OCI-LY3 (cell line): ENCODE data around the gene DNAJC5.

ENCODE experiments used
- H2AFZ ChIP-seq: fragments of 200-600, 300-600 bp; shearing (Covaris generic); 2 replicates; pipeline ENCODE4 v1.6.0; 2014; ENCODE audit warnings: antibody characterized with exemption, low read depth, low read length
- H3K27ac ChIP-seq: fragments of 200-600, 300-600 bp; sonication (generic); 2 replicates; pipeline ENCODE4 v1.5.1; 2014; ENCODE audit warnings: mild to moderate bottlenecking, low read length, moderate library complexity, mixed read lengths
- H3K27me3 ChIP-seq: fragments of 200-600, 300-600 bp; sonication (generic); 2 replicates; pipeline ENCODE4 v1.6.1; 2014; ENCODE audit warnings: low read depth, low read length, mixed read lengths
- H3K36me3 ChIP-seq: fragments of 200-600, 300-600 bp; sonication (generic); replicated peaks from 2 replicates; pipeline ENCODE3; 2014; ENCODE audit warnings: low read depth, low read length, mixed read lengths
- H3K4me1 ChIP-seq: fragments of 300-600, 200-600 bp; sonication (generic); 2 replicates; pipeline ENCODE4 v1.6.1; 2014; ENCODE audit warnings: low read length, mixed read lengths
- H3K4me2 ChIP-seq: fragments of 200-600, 300-600 bp; sonication (generic); 2 replicates; pipeline ENCODE4 v1.6.1; 2014; ENCODE audit warnings: low read length, mixed read lengths
- H3K4me3 ChIP-seq: fragments of 300-600, 200-600 bp; sonication (generic); 2 replicates; pipeline ENCODE4 v1.5.1; 2014; ENCODE audit warnings: antibody characterized with exemption, mild to moderate bottlenecking, low read length, moderate library complexity
- H3K79me2 ChIP-seq: fragments of 300-600, 200-600 bp; shearing (Covaris generic); 2 replicates; pipeline ENCODE4 v1.6.1; 2014; ENCODE audit warnings: mild to moderate bottlenecking, low read length, mixed read lengths
- H3K9ac ChIP-seq: fragments of 300-600, 200-600 bp; shearing (Covaris generic); 2 replicates; pipeline ENCODE4 v1.6.0; 2014; ENCODE audit warnings: mild to moderate bottlenecking, low read length, moderate library complexity
- H3K9me3 ChIP-seq: fragments of 200-600, 300-600 bp; shearing (Covaris generic); 2 replicates; pipeline ENCODE4 v1.6.1; 2014; ENCODE audit warnings: low read length, mixed read lengths; ENCODE audit not compliant: insufficient read depth
- H4K20me1 ChIP-seq: fragments of 200-600, 300-600 bp; sonication (generic); 2 replicates; pipeline ENCODE4 v1.6.1; 2016; ENCODE audit warnings: low read length, mixed read lengths; ENCODE audit not compliant: insufficient read depth
- EZH2phosphoT487 ChIP-seq: fragments of 200-600 bp; shearing (Covaris generic); IDR thresholded peaks from 2 replicates; pipeline ENCODE4 v1.6.1; 2018; ENCODE audit warnings: antibody characterized with exemption, mixed run types, low read depth
- TF ChIP-seq, protein P1 (sequence below): fragments of 200-600, 300-600 bp; sonication (generic); IDR thresholded peaks from 2 replicates; pipeline ENCODE4 v1.5.1; 2014; ENCODE audit warnings: antibody characterized with exemption, low read length, low read depth

The DNAJC5 gene

DNA sequence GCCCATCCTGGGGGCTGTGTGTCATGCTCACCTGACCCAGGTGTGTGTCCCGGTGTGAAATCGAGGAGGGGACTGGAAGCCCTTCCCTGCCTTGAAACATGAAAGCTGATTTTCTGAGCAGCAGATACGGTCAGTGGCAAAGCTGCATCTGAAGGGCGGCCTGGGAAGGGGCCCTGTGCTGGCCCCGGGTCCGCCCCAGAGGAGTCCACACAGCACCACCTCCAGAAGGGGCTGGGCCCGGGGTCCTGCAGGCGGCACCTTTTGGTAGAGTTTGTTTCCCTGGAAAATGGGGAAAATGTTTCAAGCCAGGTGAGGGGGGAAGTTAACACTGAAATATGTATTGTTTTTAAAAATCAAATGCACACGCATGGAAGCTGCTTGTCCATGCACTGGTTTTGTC lies 40.5 kb downstream of the DNAJC5 start:
- Histone ChIP-seq H3K36me3 (peaks cover 43% of the 10 kb centered on the region), H3K4me3 (no peak overlapping the region), H4K20me1 (no peaks in the 10 kb centered on the region), H3K9ac (no peak overlapping the region), H3K4me2 (no peak overlapping the region), H3K4me1 (no peaks in the 10 kb centered on the region), H3K79me2 (peaks cover 3% of the 10 kb centered on the region; the same call in 1 of the 2 replicates), H3K27me3 (no peaks in the 10 kb centered on the region), H2AFZ (no peak overlapping the region), H3K9me3 (no peaks in the 10 kb centered on the region), H3K27ac (no peak overlapping the region)
- TF ChIP-seq, protein P1, sequence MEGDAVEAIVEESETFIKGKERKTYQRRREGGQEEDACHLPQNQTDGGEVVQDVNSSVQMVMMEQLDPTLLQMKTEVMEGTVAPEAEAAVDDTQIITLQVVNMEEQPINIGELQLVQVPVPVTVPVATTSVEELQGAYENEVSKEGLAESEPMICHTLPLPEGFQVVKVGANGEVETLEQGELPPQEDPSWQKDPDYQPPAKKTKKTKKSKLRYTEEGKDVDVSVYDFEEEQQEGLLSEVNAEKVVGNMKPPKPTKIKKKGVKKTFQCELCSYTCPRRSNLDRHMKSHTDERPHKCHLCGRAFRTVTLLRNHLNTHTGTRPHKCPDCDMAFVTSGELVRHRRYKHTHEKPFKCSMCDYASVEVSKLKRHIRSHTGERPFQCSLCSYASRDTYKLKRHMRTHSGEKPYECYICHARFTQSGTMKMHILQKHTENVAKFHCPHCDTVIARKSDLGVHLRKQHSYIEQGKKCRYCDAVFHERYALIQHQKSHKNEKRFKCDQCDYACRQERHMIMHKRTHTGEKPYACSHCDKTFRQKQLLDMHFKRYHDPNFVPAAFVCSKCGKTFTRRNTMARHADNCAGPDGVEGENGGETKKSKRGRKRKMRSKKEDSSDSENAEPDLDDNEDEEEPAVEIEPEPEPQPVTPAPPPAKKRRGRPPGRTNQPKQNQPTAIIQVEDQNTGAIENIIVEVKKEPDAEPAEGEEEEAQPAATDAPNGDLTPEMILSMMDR: no peak
- TF ChIP-seq EZH2phosphoT487: no peak

DNA sequence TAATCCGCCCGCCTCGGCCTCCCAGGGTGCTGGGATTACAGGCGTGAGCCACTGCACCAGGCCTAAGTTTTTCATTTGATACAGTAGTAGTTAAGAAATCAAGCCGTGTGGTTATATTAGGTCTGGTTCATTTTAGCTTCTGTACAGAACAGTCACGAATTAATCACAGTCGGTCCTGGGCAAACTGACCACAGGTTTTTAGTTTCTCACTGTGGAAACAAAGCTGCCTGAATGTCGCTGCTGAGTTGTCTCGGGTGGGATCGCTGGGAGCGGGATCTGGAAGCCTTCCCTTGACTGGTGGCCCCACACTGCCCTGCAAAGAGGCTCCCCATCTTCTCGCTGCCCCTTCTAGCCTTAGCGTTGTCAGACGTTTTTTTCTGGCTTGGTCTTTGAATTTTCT lies 42.7 kb downstream of the DNAJC5 start:
- no peak overlapping the region for H3K27ac ChIP-seq
- no peaks in the 10 kb centered on the region for H3K27me3 ChIP-seq
- peaks cover 14% of the 10 kb centered on the region for H4K20me1 ChIP-seq
- no peak overlapping the region for H3K4me3 ChIP-seq
- H2AFZ ChIP-seq: no peak overlapping the region
- H3K9me3 ChIP-seq: no peaks in the 10 kb centered on the region
- no peak overlapping the region for H3K4me2 ChIP-seq
- TF ChIP-seq, protein P1: no peak
- TF ChIP-seq EZH2phosphoT487: no peak
- no peak overlapping the region for H3K9ac ChIP-seq
- H3K36me3 ChIP-seq: peaks cover 33% of the 10 kb centered on the region
- H3K79me2 ChIP-seq: peaks cover 3% of the 10 kb centered on the region; the same call in 1 of the 2 replicates
- no peaks in the 10 kb centered on the region for H3K4me1 ChIP-seq

DNA sequence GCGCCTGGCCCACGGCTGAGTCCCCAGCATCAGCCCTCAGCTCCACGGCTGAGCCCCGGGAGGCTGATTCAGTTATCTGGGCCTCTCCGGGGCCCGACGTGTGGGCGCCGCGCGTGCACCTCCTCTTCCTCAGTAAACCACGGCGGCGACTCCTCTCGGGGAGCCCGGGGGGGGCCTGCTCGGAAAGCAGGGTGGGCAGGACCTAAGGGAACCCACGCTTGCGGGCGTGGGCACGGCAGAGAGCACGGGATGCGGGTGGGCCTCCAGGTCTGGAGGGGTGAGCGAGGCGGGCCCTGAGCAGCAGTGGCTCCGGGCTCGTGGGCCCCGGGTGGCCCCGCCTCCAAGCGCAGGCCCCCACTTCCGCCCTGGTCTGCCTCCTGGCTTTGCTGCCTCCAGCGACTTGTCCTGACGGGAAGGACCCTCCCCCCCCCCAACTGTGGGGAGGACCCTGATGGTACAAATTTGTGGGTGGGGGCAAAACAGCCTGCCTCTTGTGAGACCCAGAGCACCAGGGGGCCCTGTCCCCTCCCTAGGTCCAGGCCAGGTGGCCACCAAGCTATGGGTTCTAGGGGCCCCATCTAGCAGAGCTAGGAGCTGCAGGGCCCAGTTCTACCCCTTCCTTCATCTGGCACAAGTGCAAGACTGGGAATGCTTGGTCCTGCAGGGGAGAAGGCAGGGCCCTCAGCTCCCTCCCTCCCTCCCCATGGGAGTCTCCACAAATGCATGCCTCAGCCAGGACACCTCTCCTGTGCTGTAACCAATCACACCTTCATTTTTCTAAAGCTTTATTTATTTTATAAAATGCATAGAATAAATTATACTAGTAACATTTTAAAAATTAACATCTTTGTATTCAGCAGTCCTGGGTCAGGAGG lies 44.4 kb downstream of the DNAJC5 start:
- Histone ChIP-seq H3K36me3 (peaks cover 36% of the 10 kb centered on the region), H3K27ac (no peak overlapping the region), H3K4me2 (no peak overlapping the region), H4K20me1 (peaks cover 28% of the 10 kb centered on the region), H3K27me3 (no peaks in the 10 kb centered on the region), H2AFZ (no peak overlapping the region), H3K9me3 (no peaks in the 10 kb centered on the region), H3K4me3 (no peak overlapping the region), H3K79me2 (no peaks in the 10 kb centered on the region; the same call in 1 of the 2 replicates), H3K9ac (no peak overlapping the region), H3K4me1 (no peaks in the 10 kb centered on the region)
- TF ChIP-seq, protein P1: no peak
- no peak for TF ChIP-seq EZH2phosphoT487

DNA sequence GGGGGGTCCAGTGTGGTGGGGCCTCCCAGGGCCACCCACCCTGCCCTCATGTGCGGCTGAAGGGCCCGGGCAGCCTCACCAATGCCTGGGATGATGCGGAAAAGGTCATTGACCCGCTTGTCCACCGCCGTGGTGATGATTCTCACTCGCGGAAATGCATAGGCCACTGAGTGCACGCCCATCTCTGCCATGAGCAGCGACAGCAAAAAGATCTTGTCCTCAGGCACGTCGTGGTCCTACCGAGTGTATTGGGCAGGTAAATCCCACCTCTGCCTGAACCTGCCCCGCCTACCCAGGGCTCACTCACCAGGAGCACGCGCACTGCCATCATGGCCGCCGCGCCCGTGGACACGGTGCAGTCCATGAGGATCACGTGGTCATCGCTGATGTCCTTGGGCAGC lies 45.1 kb downstream of the DNAJC5 start:
- Histone ChIP-seq H3K9me3 (no peaks in the 10 kb centered on the region), H3K4me3 (no peak overlapping the region), H3K4me1 (no peaks in the 10 kb centered on the region), H3K36me3 (peaks cover 28% of the 10 kb centered on the region), H4K20me1 (peaks cover 28% of the 10 kb centered on the region), H3K4me2 (no peak overlapping the region), H3K27me3 (no peaks in the 10 kb centered on the region), H3K9ac (no peak overlapping the region), H2AFZ (no peak overlapping the region), H3K27ac (no peak overlapping the region), H3K79me2 (no peaks in the 10 kb centered on the region; the same call in 1 of the 2 replicates)
- TF ChIP-seq, protein P1: no peak
- TF ChIP-seq EZH2phosphoT487: no peak
